Transverse colon (tissue), 4 donors: ENCODE data around the gene KCNH2. TPM values are rescaled to one million over a fixed set of nuclear protein-coding genes. Genes with fewer than 3 reads are reported as not detected.

Experiments used
- DNase-seq: peaks from one replicate; pipeline ENCODE4 v3.0.0-alpha.2; 2019
- H3K27ac ChIP-seq, 4 donors: fragments of 200-600 bp; sonication (generic); 2 replicates each; pipeline ENCODE4 v1.5.1; 2016 to 2018; ENCODE audit warnings: inconsistent platforms in 4 of 4
- H3K27me3 ChIP-seq: fragments of 200-600 bp; sonication (generic); 2 replicates; pipeline ENCODE4 v1.5.1; 2017; ENCODE audit warnings: inconsistent platforms
- H3K36me3 ChIP-seq, 4 donors: fragments of 200-600 bp; sonication (generic); 2 replicates each; pipeline ENCODE4 v1.5.1; 2017 to 2019; ENCODE audit warnings: inconsistent platforms in 4 of 4
- H3K4me1 ChIP-seq, 4 donors: fragments of 200-600 bp; sonication (generic); 2 replicates each; pipeline ENCODE4 v1.5.1; 2017 to 2020; ENCODE audit warnings: inconsistent platforms in 4 of 4
- H3K4me3 ChIP-seq, 4 donors: fragments of 200-600 bp; sonication (generic); 1 replicate in 1 of 4; 2 replicates in 3 of 4; pipeline versions ENCODE4 v1.5.1 to v1.6.1; 2017 to 2019; ENCODE audit warnings: inconsistent platforms in 4 of 4
- H3K9me3 ChIP-seq, 2 donors: fragments of 200-600 bp; sonication (generic); 2 replicates each; pipeline ENCODE4 v1.5.1; 2017 to 2019; ENCODE audit warnings: inconsistent platforms in 2 of 2
- EP300 ChIP-seq: sonication (generic); formaldehyde crosslinking; IDR thresholded peaks from one replicate; pipeline ENCODE4 v1.6.1; 2017; ENCODE audit warnings: antibody characterized with exemption, low read depth
- POLR2A ChIP-seq: fragments of 450-650 bp; IDR thresholded peaks from one replicate; pipeline ENCODE4 v1.6.1; 2016; ENCODE audit warnings: antibody characterized with exemption, mild to moderate bottlenecking, moderate library complexity
- POLR2AphosphoS5 ChIP-seq, 3 donors: sonication (generic); formaldehyde crosslinking; IDR thresholded peaks; one replicate each; pipeline ENCODE4 v1.6.1; 2016; ENCODE audit warnings: antibody characterized with exemption in 3 of 3
- WGBS, 2 donors: methylation state at CpG; one replicate each; pipeline ENCODE4 v1.1.5; 2018; ENCODE audit warnings: low coverage in 1 of 2; 5-methylcytosine and 5-hydroxymethylcytosine counted together
- in situ Hi-C, 4 donors: fragments of 200-750 bp; cut with MboI; loops; one replicate each; pipeline versions ENCODE4 v1.15.0 to v1.15.1; 2017; ENCODE audit warnings: low sequenced_read_pairs in 3 of 4, low pct_ligation_motif_present in 1 of 4, low pct_unique_long_range_greater_than_20kb in 1 of 4
- intact Hi-C: fragments of 100-400 bp; cut with DNase I; formaldehyde crosslinking; loops from one replicate; pipeline ENCODE4 v1.15.1; 2023; ENCODE audit warnings: low total_unique reads
- total RNA-seq, 4 donors: library from RNA; depleted of rRNA; stranded (reverse); fragments of >200 nt; gene quantifications; one replicate each; pipeline ENCODE4 v1.1.0, GENCODE V29; 2016
- TF ChIP-seq, protein P1 (sequence below), 5 experiments: fragments of 200-600 bp in 3 of 5; fragments of 450-650 bp in 2 of 5; sonication (generic) in 3 of 5; IDR thresholded peaks; 1 replicate in 2 of 5; 2 replicates in 3 of 5; pipeline ENCODE4 v1.5.1; 2016 to 2017; ENCODE audit warnings: antibody characterized with exemption in 5 of 5, inconsistent platforms in 3 of 5, mild to moderate bottlenecking in 2 of 5, moderate library complexity in 1 of 5

The KCNH2 gene
- total RNA-seq, 4 donors from 2014 or later = 9.5 to 39.0 (median 19.3) TPM

DNA sequence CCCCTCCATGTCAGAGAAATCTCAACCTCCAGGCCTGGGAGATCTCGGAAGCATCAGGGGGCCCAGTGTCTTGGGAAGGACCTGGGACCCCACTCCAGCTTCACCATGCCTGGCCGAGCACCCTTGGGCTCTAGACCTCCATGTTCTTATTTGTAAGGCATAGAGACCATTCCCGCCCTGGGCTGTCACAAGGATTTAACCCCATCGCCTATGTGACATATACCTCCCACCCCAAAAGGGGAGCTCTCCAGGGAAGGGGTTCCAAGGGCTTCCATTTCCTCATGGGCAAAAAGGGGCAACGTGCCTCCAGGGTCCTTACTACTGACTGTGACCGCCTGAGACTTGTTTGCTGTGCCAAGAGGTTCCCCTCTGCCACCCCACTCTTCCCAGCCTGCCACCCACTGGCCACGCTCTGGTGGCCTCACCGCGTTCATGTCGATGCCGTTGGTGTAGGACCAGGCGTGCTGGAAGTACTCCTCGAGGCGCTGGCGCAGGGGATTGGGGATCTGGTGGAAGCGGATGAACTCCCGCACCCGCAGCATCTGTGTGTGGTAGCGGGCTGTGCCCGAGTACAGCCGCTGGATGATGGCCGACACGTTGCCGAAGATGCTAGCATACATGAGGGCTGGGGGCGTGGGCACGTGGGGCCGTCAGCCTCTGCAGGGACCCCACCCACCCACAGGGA, 27.5 kb downstream of the KCNH2 start:
- in situ Hi-C loops (no loop called here), intact Hi-C loops (no loop called here)
- DNase-seq = no peak
- no peaks in the 10 kb centered on the region for H3K9me3 ChIP-seq
- H3K4me1 ChIP-seq = peaks cover 0 to 25% (median 9%) of the 10 kb centered on the region in 4 donors
- peaks cover 15% of the 10 kb centered on the region for H3K27me3 ChIP-seq
- 93% methylated on average over 27 of the region's 27 CpGs; no CpG with 5 or more reads in 1 of the 2 donors for WGBS, 2 donors
- TF ChIP-seq, protein P1, sequence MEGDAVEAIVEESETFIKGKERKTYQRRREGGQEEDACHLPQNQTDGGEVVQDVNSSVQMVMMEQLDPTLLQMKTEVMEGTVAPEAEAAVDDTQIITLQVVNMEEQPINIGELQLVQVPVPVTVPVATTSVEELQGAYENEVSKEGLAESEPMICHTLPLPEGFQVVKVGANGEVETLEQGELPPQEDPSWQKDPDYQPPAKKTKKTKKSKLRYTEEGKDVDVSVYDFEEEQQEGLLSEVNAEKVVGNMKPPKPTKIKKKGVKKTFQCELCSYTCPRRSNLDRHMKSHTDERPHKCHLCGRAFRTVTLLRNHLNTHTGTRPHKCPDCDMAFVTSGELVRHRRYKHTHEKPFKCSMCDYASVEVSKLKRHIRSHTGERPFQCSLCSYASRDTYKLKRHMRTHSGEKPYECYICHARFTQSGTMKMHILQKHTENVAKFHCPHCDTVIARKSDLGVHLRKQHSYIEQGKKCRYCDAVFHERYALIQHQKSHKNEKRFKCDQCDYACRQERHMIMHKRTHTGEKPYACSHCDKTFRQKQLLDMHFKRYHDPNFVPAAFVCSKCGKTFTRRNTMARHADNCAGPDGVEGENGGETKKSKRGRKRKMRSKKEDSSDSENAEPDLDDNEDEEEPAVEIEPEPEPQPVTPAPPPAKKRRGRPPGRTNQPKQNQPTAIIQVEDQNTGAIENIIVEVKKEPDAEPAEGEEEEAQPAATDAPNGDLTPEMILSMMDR (IDR thresholded peaks at IDR 0.05) = no peak
- TF ChIP-seq POLR2A (no peak), EP300 (no peak), POLR2AphosphoS5 (IDR thresholded peaks at IDR 0.05) (no peak)
- no peak overlapping the region for H3K4me3 ChIP-seq
- H3K36me3 ChIP-seq = no peaks in the 10 kb centered on the region
- H3K27ac ChIP-seq = no peak overlapping the region

DNA sequence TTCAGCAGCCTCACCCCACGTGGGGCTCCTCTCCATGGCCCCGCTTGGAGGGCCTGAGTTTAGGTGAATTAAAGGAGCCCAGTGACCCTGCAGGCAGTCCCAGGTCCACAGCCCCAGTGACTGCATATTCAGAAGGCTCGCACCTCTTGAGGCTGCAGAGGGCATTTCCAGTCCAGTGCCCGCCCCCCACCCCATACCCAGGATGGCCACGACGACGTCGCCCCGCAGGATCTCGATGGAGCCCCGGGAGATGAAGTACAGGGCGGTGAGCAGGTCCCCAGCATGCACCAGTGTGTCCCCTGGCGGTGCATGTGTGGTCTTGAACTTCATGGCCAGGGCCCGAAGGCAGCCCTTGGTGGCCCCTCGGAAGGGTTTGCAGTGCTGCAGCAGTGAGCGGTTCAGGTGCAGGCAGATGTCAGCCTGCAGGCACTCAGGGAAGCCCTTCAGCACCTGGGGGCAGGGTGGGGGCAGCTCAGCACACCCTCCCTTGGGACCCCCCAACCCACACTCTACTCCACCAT, 28.1 kb downstream of the KCNH2 start:
- intact Hi-C loops = no loop called here
- no peak for DNase-seq
- in situ Hi-C loops = no loop called here
- no peak for TF ChIP-seq EP300
- TF ChIP-seq POLR2A = no peak
- TF ChIP-seq, protein P1 (IDR thresholded peaks at IDR 0.05) = no peak
- TF ChIP-seq POLR2AphosphoS5 (IDR thresholded peaks at IDR 0.05) = no peak
- Histone ChIP-seq H3K27me3 (peaks cover 15% of the 10 kb centered on the region), H3K36me3 (no peaks in the 10 kb centered on the region), H3K4me1 (peaks cover 0 to 24% (median 7%) of the 10 kb centered on the region in 4 donors), H3K4me3 (no peak overlapping the region), H3K9me3 (no peaks in the 10 kb centered on the region), H3K27ac (no peak overlapping the region)
- WGBS, 2 donors = 89% methylated on average over 5 of the region's 16 CpGs; no CpG with 5 or more reads in 1 of the 2 donors

DNA sequence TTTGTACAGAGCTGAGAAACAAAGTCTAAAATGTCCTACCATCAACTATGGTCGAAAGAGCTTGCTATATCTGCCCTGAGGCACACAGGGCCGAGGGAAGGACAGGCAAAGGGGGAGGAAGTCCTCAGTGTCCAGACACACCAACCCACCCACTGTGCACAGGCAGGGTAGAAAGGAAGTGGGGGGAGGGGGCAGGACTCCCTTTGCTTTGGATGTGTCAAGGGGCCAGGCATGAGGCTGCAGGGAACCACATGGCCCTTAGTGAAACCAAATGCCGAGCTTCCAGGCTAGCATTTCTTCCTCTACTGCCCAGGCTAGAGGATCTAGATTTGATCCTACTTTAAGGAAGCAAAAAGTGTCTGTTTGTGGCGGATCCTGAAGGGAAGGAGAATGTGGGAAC, 28.6 kb downstream of the KCNH2 start:
- H3K4me3 ChIP-seq = no peak overlapping the region
- peaks cover 15% of the 10 kb centered on the region for H3K27me3 ChIP-seq
- no peak for DNase-seq
- H3K9me3 ChIP-seq = no peaks in the 10 kb centered on the region
- in situ Hi-C loops = no loop called here
- TF ChIP-seq POLR2A (no peak), POLR2AphosphoS5 (IDR thresholded peaks at IDR 0.05) (no peak)
- H3K36me3 ChIP-seq = no peaks in the 10 kb centered on the region
- peaks cover 0 to 23% (median 7%) of the 10 kb centered on the region in 4 donors for H3K4me1 ChIP-seq
- no peak overlapping the region for H3K27ac ChIP-seq
- 67% methylated on average over 4 of the region's 4 CpGs; no CpG with 5 or more reads in 1 of the 2 donors for WGBS, 2 donors
- intact Hi-C loops = no loop called here

DNA sequence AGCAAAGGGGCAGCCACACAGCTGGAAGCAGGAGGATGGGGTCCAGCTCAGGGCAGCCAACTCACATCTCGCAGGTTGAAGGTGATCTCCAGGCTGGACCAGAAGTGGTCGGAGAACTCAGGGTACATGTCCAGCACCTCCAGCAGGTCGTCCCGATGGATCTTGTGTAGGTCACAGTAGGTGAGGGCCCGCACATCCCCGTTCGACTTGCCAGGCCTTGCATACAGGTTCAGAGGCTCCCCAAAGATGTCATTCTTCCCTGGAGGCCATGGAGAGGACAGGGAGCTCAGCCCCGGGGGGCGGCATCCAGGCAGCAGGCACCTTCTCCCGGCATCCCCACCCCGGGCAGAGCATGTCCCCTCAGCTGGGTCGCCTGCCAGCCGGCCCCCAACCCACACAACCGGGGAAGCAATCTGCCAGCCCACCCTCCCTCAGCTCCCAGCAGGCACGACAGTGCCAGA, 29.3 kb downstream of the KCNH2 start:
- peaks cover 15% of the 10 kb centered on the region for H3K27me3 ChIP-seq
- no peak for DNase-seq
- no peaks in the 10 kb centered on the region for H3K36me3 ChIP-seq
- no peak overlapping the region for H3K4me3 ChIP-seq
- WGBS, 2 donors = 88% methylated on average over 14 of the region's 15 CpGs; no CpG with 5 or more reads in 1 of the 2 donors
- in situ Hi-C loops (no loop called here), intact Hi-C loops (no loop called here)
- H3K9me3 ChIP-seq = no peaks in the 10 kb centered on the region
- H3K27ac ChIP-seq = no peak overlapping the region
- peaks cover 0 to 18% (median 7%) of the 10 kb centered on the region in 4 donors for H3K4me1 ChIP-seq
- TF ChIP-seq, protein P1 (IDR thresholded peaks at IDR 0.05) = no peak
- TF ChIP-seq POLR2A (no peak), POLR2AphosphoS5 (IDR thresholded peaks at IDR 0.05) (no peak), EP300 (no peak)
